Ovary (tissue), 9 donors: ENCODE data around the gene CPEB2. TPM values are rescaled to one million over a fixed set of nuclear protein-coding genes. Genes with fewer than 3 reads are reported as not detected.

Experiments
- DNase-seq, 5 donors: peaks; one replicate each; pipeline ENCODE4 v3.0.0-alpha.2; 2019 to 2020
- H3K27ac ChIP-seq, 2 donors: fragments of 200-600 bp; one replicate each; pipeline versions ENCODE4 v1.5.1 to v1.8.0; 2019 to 2022
- H3K27me3 ChIP-seq: fragments of 200-600 bp; one replicate; pipeline ENCODE4 v1.8.0; 2022
- H3K36me3 ChIP-seq: fragments of 200-600 bp; sonication (generic); one replicate; pipeline ENCODE4 v1.5.1; 2019
- H3K4me1 ChIP-seq: one replicate; pipeline ENCODE4 v1.8.1; 2013; ENCODE audit warnings: mild to moderate bottlenecking, moderate library complexity; ENCODE audit not compliant: insufficient read depth
- H3K4me3 ChIP-seq: fragments of 200-600 bp; sonication (generic); one replicate; pipeline ENCODE4 v1.5.1; 2017
- H3K9me3 ChIP-seq, 2 donors: fragments of 200-600 bp in 1 of 2; sonication (generic) in 1 of 2; one replicate each; pipeline versions ENCODE4 v1.5.1 to v1.8.1; 2013 to 2019; ENCODE audit warnings: mild to moderate bottlenecking in 1 of 2, moderate library complexity in 1 of 2
- CTCF ChIP-seq, 3 donors: fragments of 450-650 bp in 2 of 3; fragments of 200-600 bp in 1 of 3; IDR thresholded peaks; one replicate each; pipeline versions ENCODE4 v1.5.1 to v1.8.0; 2016 to 2022; ENCODE audit warnings: antibody characterized with exemption in 3 of 3, mild to moderate bottlenecking in 1 of 3
- EP300 ChIP-seq: sonication (generic); formaldehyde crosslinking; IDR thresholded peaks from one replicate; pipeline ENCODE4 v1.6.1; 2017; ENCODE audit warnings: antibody characterized with exemption
- POLR2A ChIP-seq: fragments of 450-650 bp; IDR thresholded peaks from one replicate; pipeline ENCODE4 v1.6.1; 2017; ENCODE audit warnings: antibody characterized with exemption, mild to moderate bottlenecking, moderate library complexity
- WGBS, 3 donors: extraction: QIAGEN DNeasy Blood & Tissue Kit in 1 of 3; methylation state at CpG; one replicate each; pipeline versions ENCODE4 v1.1.5 to v1.1.7; 2013 to 2017; 5-methylcytosine and 5-hydroxymethylcytosine counted together
- intact Hi-C, 4 donors: fragments of 100-400 bp; cut with DNase I; formaldehyde crosslinking; loops; one replicate each; pipeline versions ENCODE4 v1.11.0 to v1.15.1; 2022 to 2023
- polyA plus RNA-seq, 2 donors: library from polyadenylated mRNA; stranded (reverse); fragments of 200-250 nt in 1 of 2; fragments of 350-450 nt in 1 of 2; fragmentation: Illumina TruSeq in 1 of 2; extraction: RNeasy Lipid Tissue Mini Kit (QIAGEN cat#74804) in 1 of 2; gene quantifications; one replicate each; pipeline ENCODE4 v1.2.3, GENCODE V29; 2013 to 2014
- total RNA-seq, 7 donors: library from RNA; depleted of rRNA in 2 of 7; stranded (reverse); fragments of >200 nt in 2 of 7; fragmentation: NEBNext Ultra II Directional in 3 of 7; extraction: Animal tissue kit (Norgen Biotek cat#: 25700) in 3 of 7; gene quantifications; one replicate each; pipeline versions ENCODE4 v1.1.0 to v1.2.4, GENCODE V29; 2016 to 2023
- donor health status: DM: no; HTN: no; CAD: no; lungs with moderate emphysema.
- donor health status: DM: no; HTN: no; CAD: no.
- donor health status: Bipolar disorder and iron deficiency.
- donor health status: DM: yes; HTN: yes; CAD: no.
- donor health status: DM: no; HTN: no; CAD: no.
- donor health status: DM: yes; HTN: yes; CAD: no.

CPEB2 gene
- total and polyA plus RNA-seq, 9 donors, result 4.4 to 18.6 (median 14.5) TPM

- intact Hi-C loops, result no loop called here
- Histone ChIP-seq H3K27me3 (no peaks in the 10 kb centered on the region), H3K4me3 (no peak overlapping the region), H3K9me3 (no peaks in the 10 kb centered on the region), H3K36me3 (no peaks in the 10 kb centered on the region), H3K27ac (no peak overlapping the region), H3K4me1 (no peaks in the 10 kb centered on the region)
- TF ChIP-seq CTCF (IDR thresholded peaks at IDR 0.05) (no peak), POLR2A (no peak), EP300 (no peak)
- 96 to 99% (median 97%) methylated on average over 9 of the region's 9 CpGs for WGBS, 3 donors
- no peak for DNase-seq
These were observed 8.9 kb downstream of the CPEB2 start for GRCh38 chr4:15011166-15011565.

DNA sequence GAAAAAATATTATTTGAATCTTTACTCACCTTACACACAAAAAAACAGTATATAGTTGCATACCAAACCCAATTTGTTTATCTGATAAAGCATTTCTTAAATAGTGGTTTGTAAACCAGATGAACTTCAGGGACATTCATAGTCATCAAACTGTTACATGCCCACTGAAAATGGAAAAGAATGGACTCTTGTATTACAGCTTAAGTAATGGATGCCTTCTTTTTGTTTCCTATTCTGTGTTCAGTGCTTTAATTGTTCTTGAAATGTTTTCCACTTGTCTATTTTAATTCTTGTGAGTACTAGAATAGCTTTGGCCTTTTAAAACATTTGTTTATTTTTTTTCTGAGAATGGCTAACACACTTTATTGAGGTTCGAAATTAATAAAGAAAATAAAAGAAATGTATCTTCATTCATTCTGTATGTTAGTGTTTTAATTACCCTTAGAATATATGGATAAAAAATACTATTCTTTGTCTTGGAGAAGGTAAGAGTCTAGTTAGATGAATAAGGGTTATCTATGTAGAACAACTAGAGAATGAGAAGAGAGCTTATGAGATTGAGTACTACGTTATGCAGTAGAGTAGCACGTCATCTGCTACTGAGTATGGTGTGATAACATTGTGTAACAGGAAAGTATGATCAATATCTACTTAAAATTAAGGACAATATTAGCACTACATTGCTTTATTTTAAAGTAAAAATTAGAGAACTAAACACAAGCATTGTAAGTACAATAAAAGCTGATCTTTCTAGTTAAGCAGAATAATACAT lies 9.9 kb downstream of the CPEB2 start:
- H3K27ac ChIP-seq, result no peak overlapping the region
- no peaks in the 10 kb centered on the region for H3K36me3 ChIP-seq
- no peak for DNase-seq
- no peaks in the 10 kb centered on the region for H3K4me1 ChIP-seq
- TF ChIP-seq EP300, result no peak
- TF ChIP-seq POLR2A, result no peak
- TF ChIP-seq CTCF (IDR thresholded peaks at IDR 0.05), result no peak
- no peaks in the 10 kb centered on the region for H3K9me3 ChIP-seq
- intact Hi-C loops, result no loop called here
- no peak overlapping the region for H3K4me3 ChIP-seq
- WGBS, 3 donors, result 87 to 91% (median 88%) methylated on average over 3 of the region's 3 CpGs
- H3K27me3 ChIP-seq, result no peaks in the 10 kb centered on the region

DNA sequence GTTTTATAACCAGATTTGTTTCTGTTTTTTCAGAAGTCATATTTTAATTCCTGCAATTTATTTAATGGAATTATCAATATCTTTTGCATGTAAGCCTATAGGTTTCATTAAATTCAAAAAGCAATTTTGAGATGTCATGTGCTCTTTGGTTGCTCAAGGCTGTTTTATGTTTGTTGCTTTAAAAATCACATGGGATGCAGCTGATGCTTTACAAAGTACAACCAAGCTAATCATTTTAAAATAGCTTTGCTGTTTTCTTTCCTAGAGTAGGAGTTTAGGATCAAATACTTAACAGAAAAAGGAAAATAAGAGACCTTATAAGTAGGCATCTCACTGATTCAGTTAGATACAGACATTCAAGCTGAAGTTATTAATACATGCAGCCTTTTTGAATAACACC lies 11.3 kb downstream of the CPEB2 start:
- Histone ChIP-seq H3K27me3 (no peaks in the 10 kb centered on the region), H3K4me3 (no peak overlapping the region), H3K27ac (no peak overlapping the region), H3K9me3 (no peaks in the 10 kb centered on the region), H3K4me1 (no peaks in the 10 kb centered on the region), H3K36me3 (no peaks in the 10 kb centered on the region)
- DNase-seq, result no peak
- TF ChIP-seq POLR2A (no peak), CTCF (IDR thresholded peaks at IDR 0.05) (no peak), EP300 (no peak)
- intact Hi-C loops, result no loop called here

DNA sequence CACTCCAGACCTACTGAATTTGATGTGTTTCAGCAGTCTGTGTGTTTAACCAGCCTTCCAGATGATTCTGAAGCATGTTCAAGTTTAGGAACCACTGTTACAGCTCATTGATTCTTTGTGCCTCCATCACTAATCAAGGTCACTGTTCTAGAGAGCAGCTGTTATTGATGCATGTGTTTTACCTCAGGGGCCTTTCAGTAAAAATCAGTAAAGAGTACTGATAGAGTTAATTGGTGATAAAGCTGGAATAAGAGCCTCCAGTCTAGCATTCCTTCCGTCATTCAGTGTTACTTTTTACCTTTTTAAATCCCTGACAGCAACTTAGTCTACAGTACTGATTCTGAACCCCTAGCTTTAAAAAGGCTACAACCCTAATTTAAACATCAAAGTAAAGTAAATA lies 12.9 kb downstream of the CPEB2 start:
- Histone ChIP-seq H3K36me3 (no peaks in the 10 kb centered on the region), H3K4me1 (peaks cover 2% of the 10 kb centered on the region), H3K27me3 (no peaks in the 10 kb centered on the region), H3K27ac (no peak overlapping the region), H3K4me3 (no peak overlapping the region), H3K9me3 (no peaks in the 10 kb centered on the region)
- 79 to 89% (median 83%) methylated on average over 1 of the region's 1 CpG for WGBS, 3 donors
- intact Hi-C loops, result no loop called here
- TF ChIP-seq POLR2A (no peak), CTCF (IDR thresholded peaks at IDR 0.05) (no peak), EP300 (no peak)
- no peak for DNase-seq
